Esophagus mucosa (tissue), 1 donor: Measurements from ENCODE around the gene TMEM253. TPM values are rescaled to one million over a fixed set of nuclear protein-coding genes. Genes with fewer than 3 reads are reported as not detected.
A peak's percentile ranks its signal among the peaks of the same experiment; 100 is the strongest.

Experiments
- ATAC-seq: fragments of 200-7000 bp; cut with Tn5 transposase; one replicate; pipeline ENCODE4 v1.9.1; 2020
- total RNA-seq: library from RNA; stranded (reverse); gene quantifications from one replicate; pipeline ENCODE4 v1.2.4, GENCODE V29; 2023
- donor health status: DM: yes; HTN: yes; CAD: no.

The TMEM253 gene
- total RNA-seq, 1 donor from 2014 or later: 1.6 TPM

GRCh38 chr14:21090940-21091663 lies 9.8 kb upstream of the TMEM253 start:
- ATAC-seq: no peak

GRCh38 chr14:21091821-21092272 lies 9.0 kb upstream of the TMEM253 start:
- no peak for ATAC-seq

- ATAC-seq: peak; percentile 88
Observed at GRCh38 chr14:21092273-21093011, 8.4 kb upstream of the TMEM253 start.

- no peak for ATAC-seq
Observed at GRCh38 chr14:21093018-21093417, 7.8 kb upstream of the TMEM253 start.

- no peak for ATAC-seq
Observed at GRCh38 chr14:21093769-21094681, 6.8 kb upstream of the TMEM253 start.

- ATAC-seq: no peak
Observed at GRCh38 chr14:21095430-21096205, 5.2 kb upstream of the TMEM253 start.

- no peak for ATAC-seq
Observed at GRCh38 chr14:21096438-21096837, 4.4 kb upstream of the TMEM253 start.

GRCh38 chr14:21096978-21097635 lies 3.8 kb upstream of the TMEM253 start:
- ATAC-seq: no peak

- ATAC-seq: no peak
Observed at GRCh38 chr14:21097636-21098075, 3.2 kb upstream of the TMEM253 start.

GRCh38 chr14:21098076-21098891 lies 2.6 kb upstream of the TMEM253 start, which contains the start of gene ZNF219:
Gene ZNF219, minus strand, starts transcription at chr14:21098655. Its CDS starts 5,064 bp downstream, at chr14:21093591.
- peak; percentile 61 for ATAC-seq

- ATAC-seq: no peak
Observed at GRCh38 chr14:21098892-21099595, 1.8 kb upstream of the TMEM253 start.

- ATAC-seq: no peak
Observed at GRCh38 chr14:21099596-21099985, 1.3 kb upstream of the TMEM253 start.

- peak; percentile 12 for ATAC-seq
Observed at GRCh38 chr14:21101802-21102413, 1.0 kb downstream of the TMEM253 start.

GRCh38 chr14:21102521-21103410 lies 1.9 kb downstream of the TMEM253 start:
- ATAC-seq: no peak

- no peak for ATAC-seq
Observed at GRCh38 chr14:21103411-21103709, 2.5 kb downstream of the TMEM253 start.

GRCh38 chr14:21103710-21104447 lies 3.0 kb downstream of the TMEM253 start:
- peak; percentile 83 for ATAC-seq

- peak; percentile 67 for ATAC-seq
Observed at GRCh38 chr14:21104448-21105060, 3.7 kb downstream of the TMEM253 start.
